OCI-LY7 (cell line): ENCODE data around the gene WDR70. TPM values are rescaled to one million over a fixed set of nuclear protein-coding genes. Genes with fewer than 3 reads are reported as not detected.
"Not testable (repeated sequence)": the region's sequence is repeated elsewhere in the genome, so short reads cannot be mapped to it uniquely, and the experiment has no call there.

Source experiments
- BruUV-seq: library from RNA; stranded (reverse); fragments of 400-500 nt; replicated peaks from 2 replicates; lab custom pipeline; 2021; lab: Mats Ljungman, UMichigan
- CTCF ChIA-PET: fragments of 300-600 bp; sonication (Branson Sonifier 250); formaldehyde crosslinking; loops from one replicate; lab custom pipeline; 2022; ENCODE audit warnings: antibody characterized with exemption; ENCODE audit not compliant: unreplicated experiment; lab: Charles Lee
- POLR2A ChIA-PET: fragments of 300-600 bp; sonication (Branson Sonifier 250); formaldehyde crosslinking; loops from one replicate; lab custom pipeline; 2022; ENCODE audit warnings: antibody characterized with exemption; lab: Charles Lee
- DNase-seq: peaks from one replicate; pipeline ENCODE4 v3.0.0-alpha.2; 2015; ENCODE audit warnings: low spot score
- H2AFZ ChIP-seq: fragments of 200-600 bp; sonication (generic), shearing (Covaris generic); 2 replicates; pipeline ENCODE4 v1.6.1; 2014; ENCODE audit warnings: mild to moderate bottlenecking, antibody characterized with exemption, low read length, moderate library complexity
- H3K27ac ChIP-seq: fragments of 200-600 bp; sonication (generic); 2 replicates; pipeline ENCODE4 v1.5.1; 2014; ENCODE audit warnings: mixed run types, low read depth, mild to moderate bottlenecking, moderate library complexity, low read length, inconsistent platforms; ENCODE audit not compliant: poor library complexity, severe bottlenecking
- H3K36me3 ChIP-seq: fragments of 200-600 bp; sonication (generic); 2 replicates; pipeline ENCODE4 v1.6.1; 2014; ENCODE audit warnings: mild to moderate bottlenecking, antibody characterized with exemption, low read length, moderate library complexity, mixed read lengths; ENCODE audit not compliant: insufficient read depth
- H3K4me1 ChIP-seq: fragments of 200-600 bp; sonication (generic); 2 replicates; pipeline ENCODE4 v1.5.1; 2014; ENCODE audit warnings: mild to moderate bottlenecking, low read length; ENCODE audit not compliant: insufficient read depth, poor library complexity, severe bottlenecking
- H3K4me2 ChIP-seq: fragments of 200-600 bp; sonication (generic); 2 replicates; pipeline ENCODE4 v1.6.1; 2014; ENCODE audit warnings: mild to moderate bottlenecking, low read length
- H3K4me3 ChIP-seq: fragments of 200-600 bp; sonication (generic); 2 replicates; pipeline ENCODE4 v1.5.1; 2014; ENCODE audit warnings: mild to moderate bottlenecking, low read depth, low read length; ENCODE audit not compliant: poor library complexity, severe bottlenecking
- H3K79me2 ChIP-seq: fragments of 200-600 bp; sonication (generic); 2 replicates; pipeline ENCODE4 v1.6.1; 2016; ENCODE audit warnings: low read depth, mild to moderate bottlenecking, low read length, moderate library complexity, mixed read lengths; ENCODE audit not compliant: insufficient read depth
- H3K9me2 ChIP-seq: fragments of 200-600 bp; sonication (generic); 2 replicates; pipeline ENCODE4 v1.6.1; 2016; ENCODE audit warnings: mild to moderate bottlenecking, low read length, mixed read lengths; ENCODE audit not compliant: insufficient read depth
- H3K9me3 ChIP-seq: fragments of 200-600 bp; sonication (generic); 2 replicates; pipeline ENCODE4 v1.6.1; 2014; ENCODE audit warnings: mild to moderate bottlenecking, mixed run types, low read length, mixed read lengths
- H4K20me1 ChIP-seq: fragments of 200-600 bp; sonication (generic); 2 replicates; pipeline ENCODE4 v1.6.1; 2014; ENCODE audit warnings: mild to moderate bottlenecking, antibody characterized with exemption, low read length, moderate library complexity, mixed read lengths; ENCODE audit not compliant: insufficient read depth
- EZH2phosphoT487 ChIP-seq: fragments of 200-600 bp; sonication (generic); IDR thresholded peaks from 2 replicates; pipeline ENCODE4 v1.6.1; 2018; ENCODE audit warnings: low read depth, borderline replicate concordance, mild to moderate bottlenecking, mixed run types, antibody characterized with exemption, low read length, moderate library complexity, mixed read lengths
- intact Hi-C: fragments of 100-400 bp; cut with micrococcal nuclease; formaldehyde crosslinking; loops from one replicate; pipeline ENCODE4 v1.10.0; 2022; ENCODE audit not compliant: unreplicated experiment
- total RNA-seq, 2 experiments: library from RNA; depleted of rRNA in 1 of 2; stranded (reverse); fragments of >200 nt in 1 of 2; shearing (Covaris generic) in 1 of 2; gene quantifications; 2 replicates each; pipeline ENCODE4 v1.2.3, GENCODE V29; 2014 to 2022
- TF ChIP-seq, protein P1 (sequence below): fragments of 200-600 bp; sonication (generic); conservative IDR thresholded peaks from 2 replicates; pipeline ENCODE4 v1.5.1; 2014; ENCODE audit warnings: mild to moderate bottlenecking, antibody characterized with exemption, low read length, moderate library complexity, mixed read lengths

The WDR70 gene
- total RNA-seq, 2 experiments from 2014 or later, result 26.2 to 35.4 TPM

GRCh38 chr5:37668524-37669047 is 289.5 kb downstream of the WDR70 start:
- Histone ChIP-seq H3K36me3 (no peaks in the 10 kb centered on the region), H3K27ac (no peak overlapping the region), H3K4me2 (no peak overlapping the region), H3K79me2 (no peaks in the 10 kb centered on the region), H3K9me3 (no peaks in the 10 kb centered on the region), H3K4me3 (no peak overlapping the region), H3K9me2 (no peaks in the 10 kb centered on the region), H3K4me1 (no peaks in the 10 kb centered on the region), H2AFZ (no peak overlapping the region), H4K20me1 (no peaks in the 10 kb centered on the region)
- ChIA-PET POLR2A (no interaction called here), CTCF (no interaction called here)
- no peak for DNase-seq
- intact Hi-C loops, result no loop called here
- TF ChIP-seq EZH2phosphoT487, result no peak
- TF ChIP-seq, protein P1, sequence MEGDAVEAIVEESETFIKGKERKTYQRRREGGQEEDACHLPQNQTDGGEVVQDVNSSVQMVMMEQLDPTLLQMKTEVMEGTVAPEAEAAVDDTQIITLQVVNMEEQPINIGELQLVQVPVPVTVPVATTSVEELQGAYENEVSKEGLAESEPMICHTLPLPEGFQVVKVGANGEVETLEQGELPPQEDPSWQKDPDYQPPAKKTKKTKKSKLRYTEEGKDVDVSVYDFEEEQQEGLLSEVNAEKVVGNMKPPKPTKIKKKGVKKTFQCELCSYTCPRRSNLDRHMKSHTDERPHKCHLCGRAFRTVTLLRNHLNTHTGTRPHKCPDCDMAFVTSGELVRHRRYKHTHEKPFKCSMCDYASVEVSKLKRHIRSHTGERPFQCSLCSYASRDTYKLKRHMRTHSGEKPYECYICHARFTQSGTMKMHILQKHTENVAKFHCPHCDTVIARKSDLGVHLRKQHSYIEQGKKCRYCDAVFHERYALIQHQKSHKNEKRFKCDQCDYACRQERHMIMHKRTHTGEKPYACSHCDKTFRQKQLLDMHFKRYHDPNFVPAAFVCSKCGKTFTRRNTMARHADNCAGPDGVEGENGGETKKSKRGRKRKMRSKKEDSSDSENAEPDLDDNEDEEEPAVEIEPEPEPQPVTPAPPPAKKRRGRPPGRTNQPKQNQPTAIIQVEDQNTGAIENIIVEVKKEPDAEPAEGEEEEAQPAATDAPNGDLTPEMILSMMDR, result no peak
- BruUV-seq, result no TSS peak

- H3K9me3 ChIP-seq, CTCF ChIA-PET, H4K20me1 ChIP-seq, H3K27ac ChIP-seq, H3K4me2 ChIP-seq, intact Hi-C loops, H3K36me3 ChIP-seq, H2AFZ ChIP-seq, H3K4me3 ChIP-seq, H3K79me2 ChIP-seq, H3K9me2 ChIP-seq, POLR2A ChIA-PET, H3K4me1 ChIP-seq, BruUV-seq: not testable (repeated sequence)
- peak; percentile 23 for DNase-seq
These were observed 293.0 kb downstream of the WDR70 start for GRCh38 chr5:37672118-37672588.

DNA sequence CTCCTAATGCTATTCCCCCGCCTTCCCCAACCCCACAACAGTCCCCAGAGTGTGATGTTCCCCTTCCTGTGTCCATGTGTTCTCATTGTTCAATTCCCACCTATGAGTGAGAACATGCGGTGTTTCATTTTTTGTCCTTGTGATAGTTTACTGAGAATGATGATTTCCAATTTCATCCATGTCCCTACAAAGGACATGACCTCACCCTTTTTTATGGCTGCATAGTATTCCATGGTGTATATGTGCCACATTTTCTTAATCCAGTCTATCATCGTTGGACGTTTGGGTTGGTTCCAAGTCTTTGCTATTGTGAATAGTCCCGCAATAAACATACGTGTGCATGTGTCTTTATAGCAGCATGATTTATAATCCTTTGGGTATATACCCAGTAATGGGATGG is 295.2 kb downstream of the WDR70 start:
- H3K4me1 ChIP-seq, H2AFZ ChIP-seq, POLR2A ChIA-PET, H3K27ac ChIP-seq, intact Hi-C loops, H4K20me1 ChIP-seq, DNase-seq, H3K4me2 ChIP-seq, CTCF ChIA-PET, H3K79me2 ChIP-seq, BruUV-seq, H3K9me2 ChIP-seq, H3K4me3 ChIP-seq, H3K9me3 ChIP-seq, H3K36me3 ChIP-seq: not testable (repeated sequence)

DNA sequence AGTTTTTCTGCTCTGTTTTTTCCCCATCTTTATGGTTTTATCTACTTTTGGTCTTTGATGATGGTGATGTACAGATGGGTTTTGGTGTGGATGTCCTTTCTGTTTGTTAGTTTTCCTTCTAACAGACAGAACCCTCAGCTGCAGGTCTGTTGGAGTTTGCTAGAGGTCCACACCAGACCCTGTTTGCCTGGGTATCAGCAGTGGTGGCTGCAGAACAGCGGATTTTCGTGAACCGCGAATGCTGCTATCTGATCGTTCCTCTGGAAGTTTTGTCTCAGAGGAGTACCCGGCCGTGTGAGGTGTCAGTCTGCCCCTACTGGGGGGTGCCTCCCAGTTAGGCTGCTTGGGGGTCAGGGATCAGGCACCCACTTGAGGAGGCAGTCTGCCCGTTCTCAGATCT is 300.2 kb downstream of the WDR70 start:
- H3K9me2 ChIP-seq, BruUV-seq, intact Hi-C loops, H3K27ac ChIP-seq, POLR2A ChIA-PET, DNase-seq, H3K4me1 ChIP-seq, CTCF ChIA-PET, H3K79me2 ChIP-seq, H3K36me3 ChIP-seq, H3K9me3 ChIP-seq, H4K20me1 ChIP-seq, H2AFZ ChIP-seq, H3K4me2 ChIP-seq, H3K4me3 ChIP-seq: not testable (repeated sequence)

- H4K20me1 ChIP-seq, H3K9me3 ChIP-seq, DNase-seq, H3K4me2 ChIP-seq, BruUV-seq, H3K4me3 ChIP-seq, CTCF ChIA-PET, H3K79me2 ChIP-seq, H2AFZ ChIP-seq, intact Hi-C loops, H3K36me3 ChIP-seq, POLR2A ChIA-PET, H3K4me1 ChIP-seq, H3K27ac ChIP-seq, H3K9me2 ChIP-seq: not testable (repeated sequence)
These were observed 300.8 kb downstream of the WDR70 start for GRCh38 chr5:37679903-37680302.
